K562 (cell line): ENCODE results near the gene B3GAT3. TPM values are rescaled to one million over a fixed set of nuclear protein-coding genes. Genes with fewer than 3 reads are reported as not detected.
A peak's percentile ranks its signal among the peaks of the same experiment; 100 is the strongest.

Experiments used
- DIDO1 ChIP-seq: fragments of 450-650 bp; IDR thresholded peaks from 2 replicates; pipeline ENCODE4 v1.6.1; 2016; ENCODE audit warnings: low read depth, missing biosample characterization, missing genetic modification characterization
- E4F1 ChIP-seq: fragments of 250-450 bp; sonication (Bioruptor Pico); IDR thresholded peaks from 2 replicates; pipeline ENCODE4 v1.5.0; 2021; ENCODE audit warnings: mild to moderate bottlenecking, borderline replicate concordance
- NFRKB ChIP-seq: fragments of 450-650 bp; IDR thresholded peaks from 2 replicates; pipeline ENCODE4 v1.6.1; 2016; ENCODE audit warnings: low read depth
- NR1H2 ChIP-seq: sonication (generic); formaldehyde crosslinking; IDR thresholded peaks from 2 replicates; pipeline ENCODE4 v1.4.0; 2020; ENCODE audit warnings: mild to moderate bottlenecking, missing genetic modification reagents
- PRDM10 ChIP-seq: fragments of 450-650 bp; IDR thresholded peaks from 2 replicates; pipeline ENCODE4 v1.6.1; 2018; ENCODE audit not compliant: partially characterized antibody
- RCOR1 ChIP-seq, 2 experiments: IDR thresholded peaks; 2 replicates each; pipeline ENCODE4 v1.6.1; 2012; ENCODE audit warnings: low read depth in 2 of 2, low read length in 2 of 2, borderline replicate concordance in 1 of 2, improper control_type of control experiment in 1 of 2
- RERE ChIP-seq: sonication (generic); formaldehyde crosslinking; IDR thresholded peaks from 2 replicates; pipeline ENCODE4 v1.8.0; 2023; ENCODE audit warnings: missing genetic modification reagents, mild to moderate bottlenecking, borderline replicate concordance
- SAFB2 ChIP-seq: fragments of 200-400 bp; formaldehyde crosslinking; IDR thresholded peaks from 2 replicates; pipeline ENCODE4 v1.6.1; 2018; ENCODE audit warnings: borderline replicate concordance, low read length, low read depth, moderate library complexity; ENCODE audit not compliant: severe bottlenecking
- TAL1 ChIP-seq: fragments of 450-650 bp; IDR thresholded peaks from 2 replicates; pipeline ENCODE4 v1.6.1; 2016; ENCODE audit warnings: mild to moderate bottlenecking
- TEAD1 ChIP-seq, 2 experiments: fragments of 450-650 bp in 1 of 2; sonication (generic) in 1 of 2; formaldehyde crosslinking; IDR thresholded peaks; 2 replicates each; pipeline versions ENCODE4 v1.4.0 to v1.8.0; 2020 to 2022; ENCODE audit warnings: mild to moderate bottlenecking in 2 of 2, missing genetic modification reagents in 1 of 2
- ZNF184 ChIP-seq: sonication (generic); formaldehyde crosslinking; IDR thresholded peaks from 2 replicates; pipeline ENCODE4 v1.5.0; 2020; ENCODE audit warnings: missing genetic modification reagents
- ZNF740 ChIP-seq, 3 experiments: fragments of 200-800 bp in 1 of 3; sonication (Bioruptor generic) in 1 of 3; sonication (generic) in 1 of 3; formaldehyde crosslinking in 1 of 3; IDR thresholded peaks; 2 replicates each; pipeline versions ENCODE4 v1.6.1 to v1.8.0; 2016 to 2022; ENCODE audit warnings: mild to moderate bottlenecking in 2 of 3, missing compliant biosample characterization in 2 of 3, missing genetic modification characterization in 2 of 3, missing genetic modification reagents in 1 of 3
- polyA plus RNA-seq, 8 experiments: library from polyadenylated mRNA; depleted of rRNA in 4 of 8; stranded (reverse) in 5 of 8; unstranded in 3 of 8; fragments of >200 nt; fragmentation: Nextera tagmentation in 2 of 8; fragmentation: Illumina TruSeq in 1 of 8; extraction: Ambion mirVana in 2 of 8; extraction: Trizol in 1 of 8; gene quantifications; 2 replicates each; pipeline versions ENCODE4 v1.2.1 to v1.2.3, GENCODE V29; 2011 to 2014; ENCODE audit warnings: inconsistent platforms in 1 of 8, missing spikeins in 1 of 8
- total RNA-seq, 7 experiments: library from RNA; depleted of rRNA in 6 of 7; stranded (reverse); fragments of >200 nt in 6 of 7; fragmentation: Illumina TruSeq in 2 of 7; extraction: Trizol in 2 of 7; gene quantifications; 2 replicates each; pipeline versions ENCODE4 v1.2.1 to v1.2.3, GENCODE V29; 2011 to 2021; ENCODE audit warnings: low replicate concordance in 1 of 7

The B3GAT3 gene
- total and polyA plus RNA-seq, 9 of the 15 experiments (the other 6 are each of a cell fraction or from before 2014, with no cell fraction given): 0.30 to 64.0 (median 21.4) TPM

- TF ChIP-seq ZNF740 (CRISPR knock-in tag; IDR thresholded peaks at IDR 0.05) (no peak), ZNF740 (tag; IDR thresholded peaks at IDR 0.05) (peak in 1 of 2 experiments; percentile 26; a peak in 1 of 4 replicates), RERE (CRISPR knock-in tag) (no peak), TEAD1 (CRISPR knock-in tag; IDR thresholded peaks at IDR 0.05) (0 out of 4 replicates have a peak, but pooled peaks of 1 of the 2 experiments have one; percentile 10), DIDO1 (no peak), NR1H2 (CRISPR knock-in tag) (no peak), NFRKB (no peak), TAL1 (no peak), SAFB2 (no peak), ZNF184 (CRISPR knock-in tag) (no peak), E4F1 (CRISPR knock-in tag) (no peak), PRDM10 (no peak), RCOR1 (IDR thresholded peaks at IDR 0.05; ENCODE audit: borderline replicate concordance in 1 of 2, low read depth in 2 of 2, low read length in 2 of 2) (no peak)
Measured at GRCh38 chr11:62574363-62575071, 47.3 kb downstream of the B3GAT3 start (continued).
